Stimulated activated CD8-positive, alpha-beta memory T cell treated with anti-CD3 and anti-CD28 coated beads, Interleukin-15, amount 100 ng/mL, for 4 hours (primary cell): ENCODE measurements around the gene PTPRG.
"Not testable (repeated sequence)": the region's sequence is repeated elsewhere in the genome, so short reads cannot be mapped to it uniquely, and the experiment has no call there.

Experiments used
- DNase-seq, 2 donors: peaks; one replicate each; pipeline ENCODE4 v3.0.0-alpha.2; 2020; ENCODE audit warnings: low read depth in 2 of 2

The PTPRG gene

GRCh38 chr3:61684386-61684785 is 123.0 kb downstream of the PTPRG start:
- DNase-seq: no peak

- no peak for DNase-seq
Observed at GRCh38 chr3:61685755-61686154, 124.4 kb downstream of the PTPRG start.

GRCh38 chr3:61686228-61686648 is 124.9 kb downstream of the PTPRG start:
- DNase-seq: no peak

- no peak for DNase-seq
Observed at GRCh38 chr3:61687206-61687605, 125.8 kb downstream of the PTPRG start.

GRCh38 chr3:61687663-61688306 is 126.4 kb downstream of the PTPRG start:
- DNase-seq: no peak

GRCh38 chr3:61688307-61688984 is 127.1 kb downstream of the PTPRG start:
- no peak for DNase-seq

GRCh38 chr3:61690016-61690415 is 128.6 kb downstream of the PTPRG start:
- no peak for DNase-seq

- no peak for DNase-seq
Observed at GRCh38 chr3:61691466-61691865, 130.1 kb downstream of the PTPRG start.

- no peak for DNase-seq
Observed at GRCh38 chr3:61697301-61697700, 135.9 kb downstream of the PTPRG start.

GRCh38 chr3:61698278-61699072 is 137.1 kb downstream of the PTPRG start:
- not testable (repeated sequence) for DNase-seq

GRCh38 chr3:61699622-61700021 is 138.3 kb downstream of the PTPRG start:
- DNase-seq: no peak

GRCh38 chr3:61701011-61701410 is 139.6 kb downstream of the PTPRG start:
- DNase-seq: no peak

GRCh38 chr3:61702453-61702852 is 141.1 kb downstream of the PTPRG start:
- DNase-seq: no peak

GRCh38 chr3:61704807-61705206 is 143.4 kb downstream of the PTPRG start:
- no peak for DNase-seq

GRCh38 chr3:61707492-61707891 is 146.1 kb downstream of the PTPRG start:
- no peak for DNase-seq

GRCh38 chr3:61710920-61711319 is 149.5 kb downstream of the PTPRG start:
- not testable (repeated sequence) for DNase-seq

GRCh38 chr3:61714225-61714624 is 152.9 kb downstream of the PTPRG start:
- no peak for DNase-seq

GRCh38 chr3:61715886-61716527 is 154.6 kb downstream of the PTPRG start:
- no peak for DNase-seq

GRCh38 chr3:61716693-61717092 is 155.3 kb downstream of the PTPRG start:
- not testable (repeated sequence) for DNase-seq

- no peak for DNase-seq
Observed at GRCh38 chr3:61718565-61718964, 157.2 kb downstream of the PTPRG start.

GRCh38 chr3:61719278-61719977 is 158.1 kb downstream of the PTPRG start:
- no peak for DNase-seq

- no peak for DNase-seq
Observed at GRCh38 chr3:61723038-61723437, 161.7 kb downstream of the PTPRG start.
